Transverse colon (tissue), 3 donors: Measurements from ENCODE around the gene KRT23.
A peak's percentile ranks its signal among the peaks of the same experiment; 100 is the strongest.

Experiments
- CTCF ChIP-seq, 5 experiments: fragments of 200-600 bp in 3 of 5; fragments of 450-650 bp in 2 of 5; sonication (generic) in 3 of 5; IDR thresholded peaks; 1 replicate in 2 of 5; 2 replicates in 3 of 5; pipeline ENCODE4 v1.5.1; 2016 to 2017; ENCODE audit warnings: antibody characterized with exemption in 5 of 5, inconsistent platforms in 3 of 5, mild to moderate bottlenecking in 2 of 5, moderate library complexity in 1 of 5
- POLR2A ChIP-seq: fragments of 450-650 bp; IDR thresholded peaks from one replicate; pipeline ENCODE4 v1.6.1; 2016; ENCODE audit warnings: antibody characterized with exemption, mild to moderate bottlenecking, moderate library complexity

DNA sequence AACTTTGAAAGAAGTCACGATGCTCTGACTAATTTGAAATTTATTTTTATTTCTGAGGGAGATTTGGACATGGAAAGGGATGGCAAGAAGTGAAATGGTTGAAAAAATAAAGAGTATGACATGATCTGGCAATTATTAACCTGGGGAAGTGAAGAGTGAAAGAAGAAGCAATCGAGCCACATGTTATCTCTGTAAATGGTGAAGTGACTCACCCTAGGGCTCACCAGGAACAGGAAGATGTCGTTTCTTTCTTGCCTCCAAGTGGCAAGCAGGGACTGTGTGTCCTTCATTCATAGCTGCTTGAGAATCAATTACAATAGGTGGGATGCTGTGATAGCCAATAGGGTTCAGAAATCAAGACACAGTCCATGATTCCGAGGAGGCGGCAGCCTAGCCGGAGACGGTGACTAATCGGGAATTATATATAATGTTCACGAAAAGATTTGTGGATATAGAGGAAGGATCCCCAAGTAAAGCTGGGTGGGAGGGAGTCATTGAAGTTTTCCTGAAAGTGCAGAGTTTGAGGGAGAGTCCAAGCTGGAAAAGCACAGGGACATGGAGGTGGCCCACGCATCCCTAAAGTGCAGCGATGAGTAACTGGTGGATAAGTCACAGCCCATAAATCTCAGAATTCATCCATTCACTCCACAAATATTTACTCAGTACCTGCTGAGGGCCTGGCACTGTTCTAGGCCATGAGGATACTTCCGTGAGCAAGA lies 34.2 kb downstream of the KRT23 start:
- peak; percentile 38 for TF ChIP-seq POLR2A
- TF ChIP-seq CTCF (IDR thresholded peaks at IDR 0.05): peak in 1 of 5 experiments; percentile 19
